NB4 (cell line): ENCODE results near the gene ATAD3A.

Experiments
- CTCF ChIP-seq: IDR thresholded peaks from one replicate; pipeline ENCODE4 v1.5.1; 2012; ENCODE audit warnings: low read depth, low read length
- MAX ChIP-seq: IDR thresholded peaks from 2 replicates; pipeline ENCODE4 v1.6.1; 2011; ENCODE audit warnings: low read depth, low read length
- POLR2A ChIP-seq: IDR thresholded peaks from 2 replicates; pipeline ENCODE4 v1.6.1; 2011; ENCODE audit warnings: mild to moderate bottlenecking; ENCODE audit not compliant: insufficient read length; ENCODE audit errors: extremely low read depth

GRCh38 chr1:1556505-1556904 is 44.5 kb downstream of the ATAD3A start:
- TF ChIP-seq CTCF (no peak), POLR2A (no peak), MAX (no peak)
